HCT116 (cell line): ENCODE results near the gene PHACTR1. TPM values are rescaled to one million over a fixed set of nuclear protein-coding genes. Genes with fewer than 3 reads are reported as not detected.
"Not testable (repeated sequence)": the region's sequence is repeated elsewhere in the genome, so short reads cannot be mapped to it uniquely, and the experiment has no call there.

Experiments
- ATAC-seq: fragments of 200-7000 bp; cut with Tn5 transposase; 2 replicates; pipeline ENCODE4 v1.9.1; 2020; ENCODE audit warnings: mild to moderate bottlenecking, moderate library complexity
- BruUV-seq: library from RNA; stranded (reverse); fragments of 400-500 nt; replicated peaks from 2 replicates; lab custom pipeline; 2021; lab: Mats Ljungman, UMichigan
- CTCF ChIA-PET: fragments of 300-600 bp; sonication (Branson Sonifier 250); formaldehyde crosslinking; loops from one replicate; lab custom pipeline; 2021; ENCODE audit warnings: antibody characterized with exemption; lab: Charles Lee
- POLR2A ChIA-PET: fragments of 300-600, 350-600 bp; sonication (Branson Sonifier 250); formaldehyde crosslinking; loops from one replicate; lab custom pipeline; 2021; ENCODE audit warnings: antibody characterized with exemption; lab: Charles Lee
- RAD21 ChIA-PET, 2 experiments: fragments of 300-600 bp; sonication (Branson Sonifier 250); formaldehyde crosslinking; loops; one replicate each; lab custom pipeline; 2023; ENCODE audit warnings: low total read pairs in 2 of 2; ENCODE audit not compliant: uncharacterized antibody in 2 of 2, unreplicated experiment in 2 of 2, low non-redundant PET in 1 of 2; lab: Charles Lee
- DNase-seq: peaks from one replicate; pipeline ENCODE4 v3.0.0-alpha.2; 2010; ENCODE audit warnings: low read depth, low spot score
- H2AFZ ChIP-seq: fragments of 200-600 bp; shearing (Covaris generic), sonication (generic); 2 replicates; pipeline ENCODE4 v1.6.1; 2017; ENCODE audit warnings: low read depth, mixed run types, mixed read lengths, antibody characterized with exemption, low read length; ENCODE audit not compliant: poor library complexity, severe bottlenecking
- H3K27ac ChIP-seq: 2 replicates; pipeline ENCODE4 v1.5.1; 2012; ENCODE audit warnings: low read depth, low read length
- H3K27me3 ChIP-seq: fragments of 200-600 bp; sonication (generic); 2 replicates; pipeline ENCODE4 v1.6.1; 2016; ENCODE audit warnings: mixed run types, low read length, mixed read lengths; ENCODE audit not compliant: insufficient read depth
- H3K36me3 ChIP-seq, 2 experiments: fragments of 200-500 bp in 1 of 2; fragments of 200-600 bp in 1 of 2; sonication (Bioruptor generic) in 1 of 2; sonication (generic) in 1 of 2; 2 replicates each; pipeline versions ENCODE4 v1.5.1 to v1.6.1; 2014 to 2016; ENCODE audit warnings: low read length in 2 of 2, inconsistent platforms in 1 of 2, mixed read lengths in 1 of 2, mixed run types in 1 of 2; ENCODE audit not compliant: insufficient read depth in 2 of 2, control insufficient read depth in 1 of 2
- H3K4me1 ChIP-seq, 2 experiments: fragments of 200-600 bp in 1 of 2; sonication (generic) in 1 of 2; 2 replicates each; pipeline versions ENCODE4 v1.5.1 to v1.6.1; 2012 to 2017; ENCODE audit warnings: low read length in 2 of 2, inconsistent platforms in 1 of 2, mild to moderate bottlenecking in 1 of 2, mixed read lengths in 1 of 2, mixed run types in 1 of 2, moderate library complexity in 1 of 2; ENCODE audit not compliant: insufficient read depth in 2 of 2, control insufficient read depth in 1 of 2
- H3K4me2 ChIP-seq: fragments of 200-600 bp; sonication (generic); 2 replicates; pipeline ENCODE4 v1.6.1; 2017; ENCODE audit warnings: mixed run types, low read length, mixed read lengths
- H3K4me3 ChIP-seq, 2 experiments: fragments of 200-600 bp in 1 of 2; sonication (generic) in 1 of 2; replicated peaks in 1 of 2; 2 replicates each; pipeline ENCODE4 v1.5.1; 2011 to 2016; ENCODE audit warnings: low read length in 2 of 2, control low read depth in 1 of 2, low read depth in 1 of 2, mild to moderate bottlenecking in 1 of 2, mixed read lengths in 1 of 2, mixed run types in 1 of 2
- H3K79me2 ChIP-seq: fragments of 200-600 bp; sonication (generic); 2 replicates; pipeline ENCODE4 v1.6.1; 2017; ENCODE audit warnings: mild to moderate bottlenecking, mixed run types, low read length, moderate library complexity, mixed read lengths; ENCODE audit not compliant: insufficient read depth
- H3K9ac ChIP-seq: fragments of 200-600 bp; sonication (generic); 2 replicates; pipeline ENCODE4 v1.6.1; 2016; ENCODE audit warnings: low read length, mixed read lengths
- H3K9me2 ChIP-seq: fragments of 200-600 bp; sonication (generic), shearing (Covaris generic); 2 replicates; pipeline ENCODE4 v1.6.1; 2017; ENCODE audit warnings: mixed run types, mild to moderate bottlenecking, moderate library complexity; ENCODE audit not compliant: insufficient read depth
- H3K9me3 ChIP-seq, 2 experiments: fragments of 200-500 bp in 1 of 2; fragments of 200-600 bp in 1 of 2; sonication (Bioruptor generic) in 1 of 2; sonication (generic) in 1 of 2; 2 replicates each; pipeline ENCODE4 v1.6.1; 2014 to 2017; ENCODE audit warnings: low read length in 2 of 2, mixed read lengths in 2 of 2, inconsistent platforms in 1 of 2, low read depth in 1 of 2, mild to moderate bottlenecking in 1 of 2, mixed run types in 1 of 2, moderate library complexity in 1 of 2; ENCODE audit not compliant: control insufficient read depth in 1 of 2, insufficient read depth in 1 of 2
- H4K20me1 ChIP-seq: fragments of 200-600 bp; sonication (generic), shearing (Covaris generic); 2 replicates; pipeline ENCODE4 v1.6.1; 2017; ENCODE audit warnings: mixed run types, mild to moderate bottlenecking, moderate library complexity; ENCODE audit not compliant: insufficient read depth
- CBX3 ChIP-seq: IDR thresholded peaks from 2 replicates; pipeline ENCODE4 v1.6.1; 2012; ENCODE audit warnings: low read depth
- ELF1 ChIP-seq: IDR thresholded peaks from 2 replicates; pipeline ENCODE4 v1.6.1; 2012; ENCODE audit warnings: low read depth, borderline replicate concordance
- EZH2 ChIP-seq: fragments of 200-600 bp; sonication (generic); IDR thresholded peaks from 2 replicates; pipeline ENCODE4 v1.6.1; 2017; ENCODE audit warnings: antibody characterized with exemption, mixed run types
- EZH2phosphoT487 ChIP-seq: fragments of 200-600 bp; IDR thresholded peaks from 2 replicates; pipeline ENCODE4 v1.6.1; 2018; ENCODE audit warnings: antibody characterized with exemption, borderline replicate concordance
- JUND ChIP-seq: IDR thresholded peaks from 2 replicates; pipeline ENCODE4 v1.6.1; 2012
- POLR2A ChIP-seq: IDR thresholded peaks from 2 replicates; pipeline ENCODE4 v1.7.0; 2011; ENCODE audit warnings: borderline replicate concordance; ENCODE audit not compliant: insufficient read depth, insufficient read length; ENCODE audit errors: extremely low read depth
- SP1 ChIP-seq: IDR thresholded peaks from 2 replicates; pipeline ENCODE4 v1.6.1; 2012; ENCODE audit warnings: low read depth
- TCF7L2 ChIP-seq: IDR thresholded peaks from 2 replicates; pipeline ENCODE4 v1.7.0; 2011; ENCODE audit warnings: borderline replicate concordance, inconsistent platforms; ENCODE audit not compliant: insufficient read depth, insufficient read length; ENCODE audit errors: extremely low read depth
- ZNF274 ChIP-seq: fragments of 200-500 bp; sonication (Bioruptor generic); IDR thresholded peaks from 2 replicates; pipeline ENCODE4 v1.6.1; 2014; ENCODE audit warnings: mild to moderate bottlenecking, low read depth, low read length, inconsistent platforms
- intact Hi-C: fragments of 100-400 bp; cut with micrococcal nuclease; formaldehyde crosslinking; loops from 2 replicates; pipeline ENCODE4 v1.10.0; 2022
- total RNA-seq: library from RNA; stranded (reverse); gene quantifications from one replicate; pipeline ENCODE4 v1.2.1, GENCODE V29; 2021; ENCODE audit not compliant: unreplicated experiment
- TF ChIP-seq, protein P1 (sequence below), 3 experiments: fragments of 200-600 bp in 1 of 3; sonication (generic) in 1 of 3; IDR thresholded peaks in 2 of 3; conservative IDR thresholded peaks in 1 of 3; 2 replicates each; pipeline ENCODE4 v1.5.1; 2012 to 2017; ENCODE audit warnings: low read depth in 2 of 3, low read length in 2 of 3, antibody characterized with exemption in 1 of 3, borderline replicate concordance in 1 of 3, control low read depth in 1 of 3, mild to moderate bottlenecking in 1 of 3, mixed read lengths in 1 of 3, mixed run types in 1 of 3, moderate library complexity in 1 of 3; ENCODE audit not compliant: insufficient read depth in 1 of 3
- TF ChIP-seq, protein P2 (sequence below): IDR thresholded peaks from 2 replicates; pipeline ENCODE4 v1.6.1; 2012
- TF ChIP-seq, protein P3 (sequence below): IDR thresholded peaks from 2 replicates; pipeline ENCODE4 v1.6.1; 2011; ENCODE audit warnings: mild to moderate bottlenecking, low read length, moderate library complexity; ENCODE audit not compliant: insufficient replicate concordance; ENCODE audit errors: extremely low read depth

The PHACTR1 gene
- total RNA-seq, 1 experiment from 2014 or later = 0.17 TPM

DNA sequence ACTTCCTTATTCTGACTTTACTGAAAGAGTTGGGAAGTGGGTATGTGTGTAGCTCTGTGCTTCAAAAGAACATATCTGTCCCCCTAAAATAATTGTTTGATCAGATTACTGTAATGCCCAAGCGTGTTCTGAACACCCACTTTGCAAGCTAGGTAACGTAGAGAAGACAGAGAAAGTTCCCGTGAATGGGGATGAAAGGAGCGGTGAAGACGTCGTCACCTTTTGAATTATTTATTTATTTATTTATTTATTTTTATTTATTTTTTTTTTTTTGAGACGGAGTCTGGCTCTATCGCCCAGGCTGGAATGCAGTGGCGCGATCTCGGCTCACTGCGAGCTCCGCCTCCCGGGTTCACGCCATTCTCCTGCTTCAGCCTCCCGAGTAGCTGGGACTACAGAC lies 228.0 kb downstream of the PHACTR1 start:
- POLR2A ChIA-PET, H3K4me3 ChIP-seq, H3K36me3 ChIP-seq, H3K9ac ChIP-seq, H3K4me1 ChIP-seq, ATAC-seq, CTCF ChIA-PET, H3K4me2 ChIP-seq, RAD21 ChIA-PET, H3K27ac ChIP-seq, H3K9me2 ChIP-seq, intact Hi-C loops, H3K79me2 ChIP-seq, BruUV-seq, H4K20me1 ChIP-seq, H2AFZ ChIP-seq, DNase-seq, H3K9me3 ChIP-seq: not testable (repeated sequence)
- H3K27me3 ChIP-seq = peaks cover 33% of the 10 kb centered on the region

DNA sequence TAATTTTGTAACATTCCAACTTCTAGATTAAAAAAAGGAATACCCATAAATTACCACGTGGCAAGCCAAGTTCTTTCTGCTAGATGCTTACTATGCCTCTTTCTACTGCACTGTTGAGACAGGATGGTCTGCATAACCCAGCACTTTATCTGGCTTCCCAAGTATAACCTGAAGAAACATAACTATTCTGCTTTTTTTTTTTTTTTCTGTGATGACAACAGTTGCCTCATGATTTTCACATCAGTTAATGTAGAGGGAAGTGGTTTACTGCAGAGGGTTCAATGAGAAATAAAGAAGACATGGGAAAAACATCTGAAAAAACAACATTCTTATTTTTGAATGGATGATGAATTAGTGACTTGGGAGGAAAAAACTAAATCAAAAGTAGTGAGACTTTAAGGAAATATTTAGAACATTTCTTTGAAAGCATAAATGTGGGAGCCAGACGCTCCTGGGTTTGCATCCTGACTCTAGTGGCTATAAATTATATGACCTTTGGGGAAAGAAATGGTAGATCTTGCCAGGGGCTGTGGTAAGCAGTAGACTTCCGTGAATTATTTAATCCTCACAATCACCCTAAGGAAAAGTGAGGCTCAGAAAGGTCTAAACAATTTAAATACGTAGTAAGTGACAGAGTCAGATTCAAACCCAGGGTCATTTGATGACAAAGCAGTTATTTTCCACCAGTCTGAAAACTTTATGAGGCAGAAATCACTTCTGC lies 230.7 kb downstream of the PHACTR1 start:
- Histone ChIP-seq H3K9ac (no peak overlapping the region), H2AFZ (no peak overlapping the region), H3K36me3 (no peaks in the 10 kb centered on the region), H3K9me3 (no peaks in the 10 kb centered on the region), H3K27me3 (peaks cover 15% of the 10 kb centered on the region), H4K20me1 (no peaks in the 10 kb centered on the region), H3K27ac (no peak overlapping the region), H3K9me2 (no peaks in the 10 kb centered on the region), H3K79me2 (no peaks in the 10 kb centered on the region), H3K4me2 (no peak overlapping the region), H3K4me1 (no peaks in the 10 kb centered on the region), H3K4me3 (no peak overlapping the region)
- DNase-seq = no peak
- BruUV-seq = no TSS peak
- ChIA-PET RAD21 (no interaction called here), CTCF (no interaction called here), POLR2A (no interaction called here)
- intact Hi-C loops = no loop called here
- no peak for ATAC-seq
- TF ChIP-seq POLR2A (no peak), ZNF274 (no peak), EZH2phosphoT487 (no peak), TCF7L2 (no peak), EZH2 (no peak), JUND (no peak), SP1 (no peak), ELF1 (no peak), CBX3 (no peak)
- TF ChIP-seq, protein P1, sequence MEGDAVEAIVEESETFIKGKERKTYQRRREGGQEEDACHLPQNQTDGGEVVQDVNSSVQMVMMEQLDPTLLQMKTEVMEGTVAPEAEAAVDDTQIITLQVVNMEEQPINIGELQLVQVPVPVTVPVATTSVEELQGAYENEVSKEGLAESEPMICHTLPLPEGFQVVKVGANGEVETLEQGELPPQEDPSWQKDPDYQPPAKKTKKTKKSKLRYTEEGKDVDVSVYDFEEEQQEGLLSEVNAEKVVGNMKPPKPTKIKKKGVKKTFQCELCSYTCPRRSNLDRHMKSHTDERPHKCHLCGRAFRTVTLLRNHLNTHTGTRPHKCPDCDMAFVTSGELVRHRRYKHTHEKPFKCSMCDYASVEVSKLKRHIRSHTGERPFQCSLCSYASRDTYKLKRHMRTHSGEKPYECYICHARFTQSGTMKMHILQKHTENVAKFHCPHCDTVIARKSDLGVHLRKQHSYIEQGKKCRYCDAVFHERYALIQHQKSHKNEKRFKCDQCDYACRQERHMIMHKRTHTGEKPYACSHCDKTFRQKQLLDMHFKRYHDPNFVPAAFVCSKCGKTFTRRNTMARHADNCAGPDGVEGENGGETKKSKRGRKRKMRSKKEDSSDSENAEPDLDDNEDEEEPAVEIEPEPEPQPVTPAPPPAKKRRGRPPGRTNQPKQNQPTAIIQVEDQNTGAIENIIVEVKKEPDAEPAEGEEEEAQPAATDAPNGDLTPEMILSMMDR (IDR thresholded peaks at IDR 0.05 in 2 of 3, conservative IDR thresholded peaks at IDR 0.05 in 1 of 3; ENCODE audit: borderline replicate concordance in 1 of 3, insufficient read depth in 1 of 3, low read depth in 2 of 3, low read length in 2 of 3) = no peak
- TF ChIP-seq, protein P2, sequence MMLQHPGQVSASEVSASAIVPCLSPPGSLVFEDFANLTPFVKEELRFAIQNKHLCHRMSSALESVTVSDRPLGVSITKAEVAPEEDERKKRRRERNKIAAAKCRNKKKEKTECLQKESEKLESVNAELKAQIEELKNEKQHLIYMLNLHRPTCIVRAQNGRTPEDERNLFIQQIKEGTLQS = no peak
- TF ChIP-seq, protein P3, sequence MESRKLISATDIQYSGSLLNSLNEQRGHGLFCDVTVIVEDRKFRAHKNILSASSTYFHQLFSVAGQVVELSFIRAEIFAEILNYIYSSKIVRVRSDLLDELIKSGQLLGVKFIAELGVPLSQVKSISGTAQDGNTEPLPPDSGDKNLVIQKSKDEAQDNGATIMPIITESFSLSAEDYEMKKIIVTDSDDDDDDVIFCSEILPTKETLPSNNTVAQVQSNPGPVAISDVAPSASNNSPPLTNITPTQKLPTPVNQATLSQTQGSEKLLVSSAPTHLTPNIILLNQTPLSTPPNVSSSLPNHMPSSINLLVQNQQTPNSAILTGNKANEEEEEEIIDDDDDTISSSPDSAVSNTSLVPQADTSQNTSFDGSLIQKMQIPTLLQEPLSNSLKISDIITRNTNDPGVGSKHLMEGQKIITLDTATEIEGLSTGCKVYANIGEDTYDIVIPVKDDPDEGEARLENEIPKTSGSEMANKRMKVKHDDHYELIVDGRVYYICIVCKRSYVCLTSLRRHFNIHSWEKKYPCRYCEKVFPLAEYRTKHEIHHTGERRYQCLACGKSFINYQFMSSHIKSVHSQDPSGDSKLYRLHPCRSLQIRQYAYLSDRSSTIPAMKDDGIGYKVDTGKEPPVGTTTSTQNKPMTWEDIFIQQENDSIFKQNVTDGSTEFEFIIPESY = no peak
